ENCODE results near the gene TRMT10B.

GRCh38 chr9:37746448-37747270 lies 6.9 kb upstream of the TRMT10B start:
- no peak for TF ChIP-seq CTCF (IDR thresholded peaks at IDR 0.05)
- TF ChIP-seq POLR2A (IDR thresholded peaks at IDR 0.05) = no peak
